Cardiac fibroblast (primary cell): ENCODE measurements around the gene UBQLN4.

Experiments used
- DNase-seq, 2 donors: peaks; one replicate each; pipeline versions ENCODE4 v3.0.0 to v3.0.0-alpha.2; 2010; ENCODE audit warnings: low read depth in 2 of 2
- H3K4me3 ChIP-seq, 2 donors: replicated peaks in 1 of 2; 1 replicate in 1 of 2; 2 replicates in 1 of 2; pipeline ENCODE4 v1.5.1; 2011; ENCODE audit warnings: low read depth in 2 of 2, low read length in 2 of 2, mild to moderate bottlenecking in 2 of 2, moderate library complexity in 1 of 2
- CTCF ChIP-seq: IDR thresholded peaks from one replicate; pipeline ENCODE4 v1.5.1; 2011; ENCODE audit warnings: low read depth, mild to moderate bottlenecking, low read length, inconsistent platforms

Gene UBQLN4

GRCh38 chr1:156003923-156004188, 49.7 kb downstream of the UBQLN4 start:
- no peak for TF ChIP-seq CTCF
- no peak overlapping the region for H3K4me3 ChIP-seq
- DNase-seq, result no peak

- TF ChIP-seq CTCF, result no peak
Observed at GRCh38 chr1:156002188-156002911, 51.2 kb downstream of the UBQLN4 start.

GRCh38 chr1:156001662-156002171, 51.9 kb downstream of the UBQLN4 start:
- no peak overlapping the region for H3K4me3 ChIP-seq
- TF ChIP-seq CTCF, result no peak
- no peak for DNase-seq

More at GRCh38 chr1:156002188-156002911, 51.2 kb downstream of the UBQLN4 start:
- DNase-seq, result no peak
- no peak overlapping the region for H3K4me3 ChIP-seq

- H3K4me3 ChIP-seq, result no peak overlapping the region
- DNase-seq, result no peak
- no peak for TF ChIP-seq CTCF
Observed at GRCh38 chr1:156001021-156001661, 52.5 kb downstream of the UBQLN4 start.

GRCh38 chr1:155999964-156000363, 53.6 kb downstream of the UBQLN4 start:
- TF ChIP-seq CTCF, result no peak
- no peak for DNase-seq
- no peak overlapping the region for H3K4me3 ChIP-seq

GRCh38 chr1:155996166-155996565, 57.4 kb downstream of the UBQLN4 start:
- H3K4me3 ChIP-seq, result no peak overlapping the region
- DNase-seq, result no peak
- TF ChIP-seq CTCF, result no peak
